Amniotic epithelial cell (primary cell): ENCODE results near the gene ZNF41.
"Not testable (repeated sequence)": the region's sequence is repeated elsewhere in the genome, so short reads cannot be mapped to it uniquely, and the experiment has no call there.

Experiments used
- DNase-seq: peaks from one replicate; pipeline ENCODE4 v3.0.0-alpha.2; 2010; ENCODE audit warnings: low read depth

ZNF41 gene

DNA sequence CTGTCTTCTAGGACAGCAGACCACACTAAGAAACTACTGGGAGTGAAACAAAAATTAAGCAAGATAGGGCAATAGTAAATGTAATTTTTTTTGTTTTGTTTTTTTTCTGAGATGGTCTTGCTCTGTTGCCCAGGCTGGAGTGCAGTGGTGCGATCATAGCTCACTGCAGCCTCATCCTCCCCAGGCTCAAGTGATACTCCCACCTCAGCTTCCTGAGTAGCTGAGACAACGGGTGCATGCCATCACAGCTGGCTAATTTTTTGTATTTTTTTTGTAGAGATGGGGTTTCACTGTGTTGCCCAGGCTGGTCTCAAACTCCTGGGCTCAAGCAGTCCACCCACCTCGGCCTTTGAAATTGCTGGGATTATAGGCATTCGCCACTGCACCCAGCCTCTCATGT is 9.1 kb upstream of the ZNF41 start:
- DNase-seq, result not testable (repeated sequence)

DNA sequence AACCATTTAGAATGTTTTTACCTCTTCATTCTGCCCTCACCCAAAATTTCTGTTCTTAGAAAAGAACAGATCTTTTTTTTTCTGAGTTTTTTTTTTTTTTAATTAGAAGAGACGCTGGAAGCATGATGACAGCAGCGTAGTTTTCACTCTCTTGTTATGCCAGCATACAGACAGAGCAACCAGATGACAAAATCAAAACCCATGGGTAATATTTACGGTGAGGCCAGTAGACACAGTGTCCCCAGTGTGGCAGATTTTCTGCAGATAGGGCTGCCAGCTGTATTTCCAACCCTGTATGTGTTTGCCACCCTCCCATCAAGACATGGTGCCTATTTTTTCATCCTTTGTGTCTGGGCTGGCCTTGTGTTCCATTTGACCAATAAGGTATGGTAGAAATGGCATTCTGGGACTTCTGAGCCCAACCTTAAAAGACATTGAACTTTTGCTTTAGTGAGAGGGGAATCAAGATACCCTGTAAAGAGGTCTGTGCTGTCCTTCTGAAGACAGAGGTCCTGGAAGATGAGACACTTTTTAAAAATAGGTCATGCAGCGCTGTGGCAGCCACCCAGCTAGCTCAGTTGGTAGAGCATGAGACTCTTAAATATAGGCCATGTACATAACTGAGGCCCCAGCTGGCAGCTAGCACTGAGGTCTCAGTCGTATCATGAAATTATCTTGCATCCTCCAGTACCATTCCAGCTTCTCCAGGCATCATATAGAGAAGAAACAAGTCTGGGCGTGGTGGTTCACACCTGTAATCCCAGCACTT is 6.7 kb upstream of the ZNF41 start:
- no peak for DNase-seq

DNA sequence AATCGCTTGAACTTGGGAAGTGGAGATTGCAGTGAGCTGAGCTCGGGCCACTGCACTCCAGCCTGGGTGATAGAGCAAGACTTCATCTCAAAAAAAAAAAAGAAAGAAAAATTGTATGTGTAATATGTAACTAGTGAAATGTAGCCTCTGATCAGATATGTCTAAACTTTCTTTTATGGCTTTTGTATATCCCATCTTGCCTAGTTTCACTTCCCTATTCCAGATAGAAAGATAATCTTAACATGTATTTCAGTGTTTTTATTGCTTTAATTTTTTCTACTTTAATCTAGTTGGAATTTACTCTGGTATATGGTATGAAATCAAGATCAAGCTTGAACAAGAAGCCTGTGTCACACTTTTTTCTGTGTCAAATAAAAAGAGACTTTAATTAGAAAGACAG is 1.9 kb upstream of the ZNF41 start:
- no peak for DNase-seq

DNA sequence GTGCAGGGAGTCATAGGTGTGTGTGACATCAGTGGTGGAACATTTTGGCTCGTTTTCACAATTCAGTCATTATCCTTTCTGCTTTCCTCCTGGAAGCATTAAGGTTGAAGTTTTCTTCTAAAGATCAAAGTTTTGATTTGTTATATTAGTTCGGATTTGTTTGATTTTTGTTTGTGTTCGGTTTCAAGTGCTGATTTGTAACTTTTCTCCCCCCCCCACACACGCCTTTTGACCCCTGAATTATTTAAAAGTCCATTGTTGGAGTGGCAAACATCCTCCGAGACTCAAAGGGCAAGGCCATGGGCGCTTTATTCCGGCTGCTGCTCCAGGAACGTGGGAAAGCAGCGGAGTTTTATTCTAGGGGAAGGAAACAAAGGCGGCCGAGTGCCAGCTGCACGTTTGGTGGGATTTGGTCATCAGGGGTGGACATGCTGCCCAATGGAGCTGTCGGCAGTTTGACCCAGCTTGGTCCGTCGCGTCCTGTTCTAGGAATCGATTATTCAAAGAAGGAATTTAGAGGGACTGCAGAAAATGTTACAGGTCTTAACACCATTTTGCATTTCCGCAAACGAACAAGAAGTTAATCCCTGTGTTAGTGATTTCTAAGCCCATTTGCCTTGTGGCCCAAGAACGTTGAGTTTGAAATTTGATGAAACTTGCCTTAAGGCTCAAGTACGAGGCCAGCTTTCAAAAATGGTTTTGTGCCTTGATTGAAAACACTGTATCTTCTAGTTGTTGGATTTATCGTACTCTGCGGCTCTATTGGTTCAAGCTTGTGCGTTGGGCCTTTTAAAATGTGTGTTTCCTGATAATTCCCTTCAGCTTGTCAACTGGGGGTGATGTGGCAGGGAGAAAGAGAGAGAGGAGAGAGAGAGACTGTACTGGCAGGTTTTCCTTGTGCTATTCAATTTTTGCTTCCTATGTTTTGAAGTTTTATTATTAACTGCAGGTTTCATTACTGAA is 565 bp upstream of the ZNF41 start:
- peak; percentile 21 for DNase-seq

DNA sequence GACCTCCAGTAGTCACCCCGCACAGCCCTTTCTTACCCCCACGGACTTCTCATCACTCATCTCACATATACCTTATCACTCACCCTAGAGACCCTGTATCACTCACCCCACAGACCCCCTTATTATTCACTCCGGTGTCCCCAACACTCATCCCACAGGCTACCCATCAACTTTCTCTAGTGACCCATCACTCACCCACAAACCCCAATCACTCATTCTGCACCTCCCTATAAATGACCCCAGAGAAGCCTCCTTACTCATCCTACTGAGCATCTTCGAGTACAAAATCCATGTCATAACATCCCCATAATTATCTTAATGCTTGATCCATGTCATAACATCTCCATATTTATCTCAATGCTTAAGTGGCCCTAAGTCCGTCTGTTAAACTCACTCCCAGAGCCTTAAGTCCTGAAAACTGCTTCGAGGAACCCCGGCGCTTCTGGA is 934 bp downstream of the ZNF41 start:
- DNase-seq, result no peak

DNA sequence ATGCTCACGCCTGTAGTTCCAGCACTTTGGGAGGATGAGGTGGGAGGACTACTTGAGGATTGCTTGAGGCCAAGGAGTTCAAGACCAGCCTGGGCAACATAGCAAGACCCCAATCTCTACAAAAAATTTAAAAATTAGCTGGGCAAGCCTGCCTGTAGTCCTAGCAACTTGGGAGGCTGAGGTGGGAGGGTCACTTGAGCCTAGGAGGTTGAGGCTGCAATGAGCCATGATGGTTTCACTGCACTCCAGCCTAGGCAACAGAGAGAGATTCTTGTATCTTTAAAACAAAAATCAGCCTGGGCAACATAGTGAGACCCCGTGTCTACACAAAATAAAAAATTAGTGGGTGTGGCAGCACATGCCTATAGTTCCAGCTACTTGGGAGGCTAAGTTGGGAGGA is 1.9 kb downstream of the ZNF41 start:
- no peak for DNase-seq

DNA sequence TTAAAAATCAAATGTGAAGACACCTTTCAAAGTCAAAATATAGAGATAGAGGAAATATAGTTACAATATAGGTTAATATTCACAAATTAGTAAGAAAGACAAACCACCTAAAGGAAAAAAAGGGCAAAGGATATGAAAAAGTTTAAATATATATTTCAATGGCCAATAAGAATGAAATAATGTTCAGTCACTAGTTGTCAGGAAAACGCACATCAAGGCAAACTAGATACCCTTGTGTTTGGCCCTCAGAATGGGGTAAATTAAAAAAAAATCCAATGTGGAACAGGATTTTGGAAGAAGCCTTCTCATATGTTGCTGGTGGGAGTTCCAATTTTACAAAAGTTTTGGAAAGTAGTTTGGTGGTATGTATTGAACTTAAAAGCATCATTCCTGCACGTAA is 2.4 kb downstream of the ZNF41 start:
- no peak for DNase-seq

DNA sequence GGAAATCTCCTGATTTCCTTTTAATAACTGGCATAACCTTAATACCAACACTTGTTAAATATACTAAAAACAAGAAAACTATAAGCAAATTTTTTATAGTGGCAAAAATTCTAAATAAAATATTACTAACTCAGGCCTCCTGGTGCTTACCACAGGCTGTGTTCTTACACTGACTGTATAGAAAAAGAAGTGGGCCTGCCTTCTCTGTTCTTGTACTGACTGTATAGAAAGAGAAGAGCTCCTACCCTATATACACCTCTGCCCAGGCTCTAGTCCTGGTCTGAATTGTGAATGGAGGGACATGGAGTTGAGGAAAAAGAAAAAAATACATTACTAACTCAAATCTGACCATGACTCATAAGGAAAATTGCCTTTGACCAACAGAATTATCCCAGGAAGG is 7.5 kb downstream of the ZNF41 start:
- no peak for DNase-seq

DNA sequence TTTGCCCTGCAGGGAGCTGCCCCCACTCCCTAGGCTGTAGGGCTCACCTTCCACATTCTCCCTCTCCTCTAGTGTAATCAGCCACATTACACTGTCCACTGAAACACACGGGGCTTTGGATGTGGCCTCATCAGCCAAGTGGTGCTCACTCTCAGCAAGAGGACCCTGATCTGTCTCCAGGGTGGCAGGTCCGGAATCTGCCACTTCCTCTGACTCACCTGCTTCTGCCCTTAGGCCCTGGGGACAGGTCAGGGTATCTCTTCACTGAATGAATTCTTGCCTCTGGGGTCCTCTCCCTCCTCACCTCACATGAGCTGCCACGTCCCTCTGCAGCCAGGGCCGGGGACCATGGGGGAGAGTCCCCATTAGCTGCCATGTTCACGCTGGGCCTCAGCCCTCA is 15.9 kb downstream of the ZNF41 start:
- DNase-seq, result no peak

DNA sequence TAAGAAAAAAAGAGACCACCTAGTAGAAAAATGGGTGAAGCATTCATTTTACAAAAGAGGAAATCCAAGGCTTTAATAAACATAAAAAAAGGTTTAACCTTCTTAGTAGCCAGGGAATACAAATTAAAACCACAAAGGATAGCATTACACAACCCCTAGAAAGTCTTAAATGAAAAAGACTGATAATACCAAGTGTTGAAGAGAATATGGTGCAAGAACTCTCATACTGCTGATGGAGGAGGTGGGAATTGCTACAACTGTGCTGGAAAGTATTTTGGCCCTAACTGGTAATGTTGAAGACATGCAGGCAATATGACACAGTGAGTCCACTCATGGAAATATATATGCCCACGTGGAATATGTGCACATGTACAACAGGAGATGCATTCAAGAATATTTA is 22.5 kb downstream of the ZNF41 start:
- DNase-seq, result peak; percentile 1

DNA sequence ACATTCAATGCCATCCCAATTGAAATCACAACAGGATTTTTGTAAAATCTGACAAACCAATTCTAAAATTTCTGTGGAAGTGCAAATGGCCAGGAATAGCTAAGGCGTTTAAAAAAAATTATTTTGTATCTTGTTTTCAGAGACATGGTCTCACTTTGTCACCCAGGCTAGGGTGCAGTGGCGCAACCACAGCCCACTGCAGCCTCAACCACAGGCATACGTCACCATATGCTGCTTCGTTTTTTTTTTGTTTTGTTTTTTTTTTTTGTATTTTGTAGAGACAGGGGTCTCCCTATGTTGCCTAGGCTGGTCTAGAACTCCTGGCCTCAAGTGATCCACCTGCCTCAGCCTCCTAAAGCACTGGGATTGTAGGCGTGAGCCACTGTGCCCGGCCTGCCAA is 24.5 kb downstream of the ZNF41 start:
- no peak for DNase-seq

DNA sequence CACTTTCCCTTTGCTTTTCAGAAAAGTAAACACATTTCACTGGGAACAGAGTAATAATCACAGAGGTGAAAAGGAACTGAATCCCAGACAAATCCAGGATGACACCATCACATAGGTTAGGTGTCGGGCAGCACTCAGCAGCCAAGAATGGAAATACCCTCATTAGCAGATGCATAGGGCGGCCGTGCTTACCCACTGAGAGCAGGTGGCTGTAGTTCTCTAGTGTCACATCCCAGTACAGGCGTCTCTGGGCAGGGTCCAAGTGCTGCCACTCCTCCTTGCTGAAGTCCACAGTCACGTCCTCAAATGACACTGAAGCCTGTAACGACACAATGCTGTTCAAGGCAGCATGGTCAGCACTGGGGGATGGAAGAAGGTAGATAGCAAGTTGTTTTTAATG is 26.9 kb downstream of the ZNF41 start:
- no peak for DNase-seq

DNA sequence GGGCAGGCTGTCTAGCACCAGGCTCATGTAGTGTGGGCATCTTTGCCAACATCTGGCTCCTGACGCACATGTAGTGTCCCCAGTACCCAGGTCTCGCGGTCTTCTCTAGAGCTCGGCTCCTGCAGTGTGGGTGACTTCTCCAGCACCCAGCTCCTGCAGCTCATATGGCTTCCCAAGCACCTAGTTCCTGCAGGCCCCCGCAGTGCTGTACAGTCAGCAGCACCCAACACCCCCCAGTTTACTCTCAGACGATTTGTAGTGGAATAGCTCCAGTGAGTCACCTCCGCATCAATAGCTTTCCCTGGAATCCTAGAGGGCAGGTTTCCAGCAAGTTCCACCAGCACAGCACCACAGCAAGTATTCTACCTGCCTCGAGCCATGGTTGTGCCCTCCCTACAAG is 30.9 kb downstream of the ZNF41 start:
- no peak for DNase-seq

DNA sequence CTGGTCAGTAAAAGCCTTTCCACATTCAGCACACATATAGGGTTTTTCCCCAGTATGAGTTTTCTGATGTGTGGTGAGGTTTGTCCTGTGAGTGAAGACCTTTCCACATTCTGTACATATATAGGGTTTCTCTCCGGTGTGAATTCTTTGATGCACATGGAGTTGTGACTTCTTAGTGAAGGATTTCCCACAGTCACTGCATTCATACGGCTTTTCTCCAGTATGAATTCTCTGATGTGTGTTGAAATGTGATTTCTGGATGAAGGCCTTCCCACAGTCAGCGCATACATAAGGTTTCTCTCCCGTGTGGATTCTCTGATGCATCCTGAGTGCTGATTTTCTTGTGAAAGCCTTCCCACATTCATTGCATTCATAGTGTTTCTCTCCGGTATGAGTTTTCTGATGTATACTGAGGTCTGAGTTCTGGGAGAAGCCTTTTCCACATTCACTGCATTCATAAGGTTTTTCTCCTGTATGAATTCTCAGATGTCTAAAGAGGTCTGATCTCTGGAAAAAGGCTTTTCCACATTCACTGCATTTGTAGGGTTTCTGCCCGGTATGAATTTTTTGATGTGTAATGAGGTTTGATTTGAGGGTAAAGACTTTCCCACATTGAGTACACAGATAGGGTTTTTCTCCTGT is 34.7 kb downstream of the ZNF41 start:
- DNase-seq, result peak; percentile 2

DNA sequence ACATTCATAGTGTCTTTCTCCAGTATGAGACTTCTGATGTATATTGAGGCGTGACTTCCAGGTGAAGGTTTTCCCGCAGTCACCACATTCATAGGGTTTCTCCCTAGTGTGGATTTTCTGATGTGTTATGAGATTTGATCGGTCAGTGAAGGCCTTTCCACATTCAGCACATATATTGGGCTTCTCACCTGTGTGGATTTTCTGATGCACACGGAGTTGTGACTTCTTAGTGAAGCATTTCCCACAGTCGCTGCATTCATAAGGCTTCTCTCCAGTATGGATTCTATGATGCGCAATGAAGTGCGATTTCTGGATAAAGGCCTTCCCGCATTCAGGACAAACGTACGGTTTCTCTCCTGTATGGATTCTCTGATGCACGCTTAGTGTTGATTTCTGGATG is 35.4 kb downstream of the ZNF41 start:
- no peak for DNase-seq

DNA sequence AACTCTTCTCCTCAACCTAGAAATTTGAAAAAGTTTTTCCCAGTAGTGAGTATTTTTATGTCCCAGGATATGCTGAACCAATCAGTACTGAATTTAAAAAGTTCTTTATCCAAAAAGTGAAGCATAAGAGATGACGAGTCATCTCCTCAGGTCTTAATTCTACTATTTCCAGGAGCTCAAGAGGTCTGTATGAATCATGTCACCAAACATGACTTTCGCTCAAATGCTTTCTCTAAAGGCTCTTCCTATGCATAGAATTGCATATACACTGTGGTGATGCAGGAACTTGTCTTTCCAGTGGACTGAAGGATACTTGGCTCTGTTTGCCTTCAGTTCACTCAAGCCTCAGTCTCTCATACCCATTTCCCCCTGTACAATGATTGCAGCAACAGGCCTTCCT is 36.1 kb downstream of the ZNF41 start:
- DNase-seq, result no peak

DNA sequence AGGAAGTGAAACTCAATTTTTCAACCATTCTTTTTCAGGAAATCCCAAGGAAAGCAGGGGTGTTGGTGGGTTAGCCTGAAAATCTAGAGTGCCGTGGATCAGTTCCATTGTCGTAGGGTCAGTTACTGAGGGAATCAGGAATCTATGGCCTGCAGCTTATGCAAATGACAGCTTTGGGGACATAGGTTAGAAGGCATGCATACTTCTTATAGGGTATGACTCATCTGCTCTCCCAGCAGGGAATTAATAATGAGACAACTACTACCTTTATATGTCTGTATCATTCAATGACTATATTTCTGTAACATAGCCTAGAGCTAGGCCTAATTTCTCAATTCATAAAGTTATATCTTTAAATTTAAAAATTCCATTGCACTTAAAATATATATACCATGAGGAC is 36.6 kb downstream of the ZNF41 start:
- DNase-seq, result no peak

DNA sequence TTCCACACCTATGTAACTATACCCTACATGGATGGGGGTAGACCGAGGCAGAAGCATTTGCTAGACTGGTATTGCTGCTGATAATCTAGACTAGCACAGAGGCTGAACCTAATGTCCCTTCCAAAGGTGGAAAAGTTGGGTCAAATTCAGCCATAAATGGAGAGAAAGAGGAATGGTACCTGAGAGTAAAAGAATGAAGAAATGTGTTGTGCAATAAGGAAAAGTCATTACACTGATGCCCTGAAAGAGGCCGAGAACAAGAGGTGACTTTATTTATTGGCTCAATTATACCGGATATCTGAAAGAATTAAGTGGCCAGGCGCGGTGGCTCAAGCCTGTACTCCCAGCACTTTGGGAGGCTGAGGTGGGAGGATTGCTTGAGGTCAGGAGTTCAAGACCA is 52.1 kb downstream of the ZNF41 start:
- DNase-seq, result no peak

DNA sequence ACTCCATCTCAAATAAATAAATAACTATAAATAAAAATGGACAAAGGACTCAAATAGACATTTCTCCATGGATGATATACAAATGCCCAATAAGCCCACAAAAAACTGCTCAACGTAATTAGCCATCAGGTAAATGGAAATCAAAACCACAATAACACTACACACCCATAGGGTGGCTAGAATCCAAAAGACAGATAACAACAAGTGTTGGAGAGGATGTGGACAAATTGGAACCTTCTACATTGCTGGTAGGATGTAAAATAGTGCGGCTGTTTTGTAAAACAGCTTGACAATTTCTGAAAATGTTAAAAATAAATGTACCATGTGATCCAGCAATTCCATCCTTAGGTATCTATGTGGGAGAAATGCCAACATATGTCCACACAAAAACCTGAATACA is 60.6 kb downstream of the ZNF41 start:
- no peak for DNase-seq

DNA sequence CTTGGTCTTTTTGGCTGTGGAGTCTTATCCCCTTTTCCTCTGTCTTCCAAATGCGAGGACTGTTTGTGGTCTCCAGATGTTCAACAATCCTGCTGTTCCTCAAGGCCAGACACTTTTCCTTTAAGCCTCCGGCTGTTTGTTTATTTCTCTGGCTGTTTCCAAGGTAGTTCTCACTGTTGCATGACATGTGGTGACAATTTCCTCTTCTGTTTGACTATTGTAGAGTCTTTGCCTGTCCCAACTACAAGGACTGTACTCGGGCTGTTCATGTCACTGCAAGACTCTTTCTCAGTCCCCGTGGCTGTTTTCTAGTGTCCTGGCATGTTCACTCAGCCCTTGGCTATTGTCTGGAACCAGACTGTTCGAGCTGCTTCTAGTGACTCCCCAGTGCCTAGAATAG is 62.1 kb downstream of the ZNF41 start:
- DNase-seq, result no peak

DNA sequence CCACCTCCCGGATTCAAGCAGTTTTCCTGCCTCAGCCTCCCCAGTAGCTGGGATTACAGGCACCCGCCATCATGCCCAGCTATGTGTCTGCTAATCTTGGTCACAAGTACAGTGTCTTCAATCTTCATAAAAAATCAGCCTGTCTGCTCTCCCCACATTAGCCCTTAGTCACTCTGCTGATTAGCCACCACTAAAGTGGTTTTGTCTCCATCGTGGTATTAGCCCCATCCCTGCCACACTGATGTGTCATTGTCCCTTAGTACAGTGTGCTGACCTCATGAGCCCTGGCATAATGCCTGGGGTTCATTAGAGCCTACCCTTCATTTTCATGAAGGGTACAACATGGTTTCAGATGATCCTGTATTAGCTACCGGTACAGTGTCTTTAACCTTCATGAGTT is 62.8 kb downstream of the ZNF41 start:
- DNase-seq, result no peak

DNA sequence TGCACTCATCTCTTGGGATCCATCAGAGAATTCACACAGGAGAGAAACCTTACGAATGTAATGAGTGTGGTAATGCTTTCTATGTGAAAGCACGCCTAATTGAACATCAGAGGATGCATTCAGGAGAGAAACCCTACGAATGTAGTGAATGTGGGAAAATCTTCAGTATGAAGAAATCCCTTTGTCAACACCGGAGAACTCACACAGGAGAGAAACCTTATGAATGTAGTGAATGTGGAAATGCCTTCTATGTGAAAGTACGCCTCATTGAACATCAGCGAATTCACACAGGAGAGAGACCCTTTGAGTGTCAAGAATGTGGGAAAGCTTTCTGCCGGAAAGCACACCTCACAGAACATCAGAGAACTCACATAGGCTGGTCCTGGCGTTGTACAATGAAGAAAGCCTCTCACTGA is 69.8 kb downstream of the ZNF41 start:
- no peak for DNase-seq
